Epithelial cell of alveolus of lung (primary cell): ENCODE measurements around the gene PPP1R13L. TPM values are rescaled to one million over a fixed set of nuclear protein-coding genes. Genes with fewer than 3 reads are reported as not detected.

Experiments
- total RNA-seq: library from RNA; depleted of rRNA; stranded (reverse); fragments of >200 nt; gene quantifications from 2 replicates; pipeline ENCODE4 v1.2.1, GENCODE V29; 2015

Gene PPP1R13L, protein sequence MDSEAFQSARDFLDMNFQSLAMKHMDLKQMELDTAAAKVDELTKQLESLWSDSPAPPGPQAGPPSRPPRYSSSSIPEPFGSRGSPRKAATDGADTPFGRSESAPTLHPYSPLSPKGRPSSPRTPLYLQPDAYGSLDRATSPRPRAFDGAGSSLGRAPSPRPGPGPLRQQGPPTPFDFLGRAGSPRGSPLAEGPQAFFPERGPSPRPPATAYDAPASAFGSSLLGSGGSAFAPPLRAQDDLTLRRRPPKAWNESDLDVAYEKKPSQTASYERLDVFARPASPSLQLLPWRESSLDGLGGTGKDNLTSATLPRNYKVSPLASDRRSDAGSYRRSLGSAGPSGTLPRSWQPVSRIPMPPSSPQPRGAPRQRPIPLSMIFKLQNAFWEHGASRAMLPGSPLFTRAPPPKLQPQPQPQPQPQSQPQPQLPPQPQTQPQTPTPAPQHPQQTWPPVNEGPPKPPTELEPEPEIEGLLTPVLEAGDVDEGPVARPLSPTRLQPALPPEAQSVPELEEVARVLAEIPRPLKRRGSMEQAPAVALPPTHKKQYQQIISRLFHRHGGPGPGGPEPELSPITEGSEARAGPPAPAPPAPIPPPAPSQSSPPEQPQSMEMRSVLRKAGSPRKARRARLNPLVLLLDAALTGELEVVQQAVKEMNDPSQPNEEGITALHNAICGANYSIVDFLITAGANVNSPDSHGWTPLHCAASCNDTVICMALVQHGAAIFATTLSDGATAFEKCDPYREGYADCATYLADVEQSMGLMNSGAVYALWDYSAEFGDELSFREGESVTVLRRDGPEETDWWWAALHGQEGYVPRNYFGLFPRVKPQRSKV
- 3.6 and 18.6 TPM in 2 replicates for total RNA-seq

DNA sequence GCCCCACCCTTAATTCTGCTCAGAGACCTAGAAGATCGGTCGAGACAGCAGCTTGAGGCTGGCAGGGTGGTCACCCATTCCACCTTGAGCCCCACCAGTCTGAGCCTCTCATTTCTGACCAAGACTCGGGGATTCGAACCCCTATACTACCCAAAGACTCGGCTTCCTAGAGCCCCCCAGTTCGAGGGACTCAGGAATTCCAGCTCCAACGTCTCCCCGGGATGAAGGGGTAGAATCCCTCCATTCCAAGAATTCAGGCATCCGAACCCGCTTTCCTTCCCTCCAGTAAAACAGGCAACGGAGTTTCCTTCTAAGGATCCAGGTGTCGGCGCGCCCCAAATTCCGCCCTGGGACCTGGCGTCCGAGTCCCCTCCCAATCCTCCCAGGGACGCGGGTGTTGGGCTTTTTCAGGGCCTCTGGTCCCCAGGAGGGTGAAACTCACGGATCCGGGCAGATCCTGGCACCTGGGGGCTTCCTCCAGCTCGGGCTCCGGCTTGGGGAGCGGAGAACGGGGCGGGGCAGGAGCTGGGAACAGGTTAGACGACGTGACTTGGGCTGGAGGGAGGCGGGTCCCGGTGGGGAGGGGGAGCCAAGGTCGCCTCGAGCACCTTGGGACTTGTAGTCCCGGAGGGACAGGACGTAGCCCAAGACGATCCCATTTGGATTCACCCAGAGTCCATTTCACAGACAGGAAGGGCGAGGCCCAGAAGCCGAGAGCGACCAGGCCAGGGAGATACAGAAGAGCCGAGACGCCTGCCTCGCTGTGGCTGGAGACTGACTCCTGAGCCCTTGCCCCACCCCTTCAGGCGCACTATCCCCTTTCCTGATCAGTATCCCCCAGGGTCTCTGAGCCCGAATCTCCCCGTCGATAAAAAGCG is at the start of gene PPP1R13L:
Gene PPP1R13L, minus strand, starts transcription at position 513 of the 878 bp plus-strand sequence. CDS start 6,751 bp downstream, outside the sequence.

DNA sequence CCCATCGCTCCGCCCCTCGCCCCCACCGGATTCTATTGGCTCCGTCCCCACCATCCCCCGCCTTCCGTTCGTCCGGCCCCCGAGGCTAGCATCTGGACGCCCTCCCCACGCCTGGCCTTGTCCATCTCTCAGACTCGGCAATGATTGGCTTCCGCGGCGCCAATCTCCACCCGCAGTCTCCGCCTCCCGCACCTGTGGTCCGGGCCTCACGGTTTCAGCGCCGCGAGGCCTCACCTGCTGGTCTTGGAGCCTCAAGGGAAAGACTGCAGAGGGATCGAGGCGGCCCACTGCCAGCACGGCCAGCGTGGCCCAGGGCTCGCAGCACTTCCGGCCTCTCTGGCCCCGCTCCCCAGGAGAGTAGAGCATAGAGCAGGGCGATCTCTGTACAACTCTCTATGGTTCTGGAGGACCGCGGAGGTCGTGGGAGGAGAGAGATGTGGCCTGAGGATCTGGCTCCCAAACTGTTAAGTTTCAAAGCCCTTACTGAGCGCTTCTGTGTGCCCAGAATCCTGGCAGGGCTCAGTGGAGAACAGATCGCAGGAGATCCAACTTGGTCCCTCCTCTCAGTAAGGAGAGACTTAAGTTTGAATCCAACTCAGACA is 18.8 kb upstream of the PPP1R13L start, which contains the start of gene ERCC1:
Gene ERCC1, minus strand, starts transcription at position 329 of the 602 bp plus-strand sequence. CDS start 543 bp downstream, outside the sequence.

DNA sequence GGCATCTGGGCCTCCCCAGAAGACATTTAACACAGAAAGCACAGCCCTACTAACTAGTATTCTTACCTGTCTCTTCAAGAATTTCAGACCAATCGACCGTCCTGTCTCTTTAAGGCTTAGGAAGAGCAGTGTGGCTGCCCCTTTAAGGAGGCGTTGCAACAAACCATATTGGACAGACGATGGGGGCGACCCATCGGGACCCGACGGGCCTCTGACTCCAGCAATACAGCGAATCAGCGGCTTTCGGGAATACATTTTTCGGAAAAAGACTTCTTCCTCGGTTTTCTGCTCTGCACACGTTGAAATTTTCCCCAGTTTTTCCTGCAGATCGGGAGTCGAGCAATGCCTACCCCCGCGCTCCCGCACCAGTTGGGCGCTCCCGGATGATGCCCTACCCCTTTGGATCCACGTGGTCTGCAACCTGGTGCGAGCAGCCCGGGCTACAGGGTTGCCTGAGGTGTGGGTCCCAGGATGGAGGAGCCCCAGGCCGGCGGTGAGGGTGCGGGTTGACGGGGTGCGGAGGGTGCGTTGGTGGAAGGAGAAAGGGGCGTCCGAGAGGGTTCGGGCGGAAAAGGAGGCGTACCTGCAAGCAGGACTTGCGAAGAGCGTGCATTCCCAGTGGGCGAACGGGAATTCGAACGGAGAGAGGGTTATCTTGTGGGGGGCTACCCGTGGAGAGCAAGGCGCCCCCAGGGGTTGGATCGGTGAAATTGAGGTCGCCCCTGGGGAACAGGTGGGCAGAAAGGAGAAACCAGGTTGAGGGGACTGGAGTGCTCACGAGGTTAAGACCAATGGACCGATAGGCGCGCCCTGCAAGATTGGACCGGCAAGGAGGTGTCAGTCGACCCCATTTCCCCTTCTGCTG is 1.6 kb upstream of the PPP1R13L start, which contains the start of gene POLR1G:
Gene POLR1G, plus strand, starts transcription at position 419 of the 865 bp plus-strand sequence. Its CDS starts 53 bp downstream, at position 472.

DNA sequence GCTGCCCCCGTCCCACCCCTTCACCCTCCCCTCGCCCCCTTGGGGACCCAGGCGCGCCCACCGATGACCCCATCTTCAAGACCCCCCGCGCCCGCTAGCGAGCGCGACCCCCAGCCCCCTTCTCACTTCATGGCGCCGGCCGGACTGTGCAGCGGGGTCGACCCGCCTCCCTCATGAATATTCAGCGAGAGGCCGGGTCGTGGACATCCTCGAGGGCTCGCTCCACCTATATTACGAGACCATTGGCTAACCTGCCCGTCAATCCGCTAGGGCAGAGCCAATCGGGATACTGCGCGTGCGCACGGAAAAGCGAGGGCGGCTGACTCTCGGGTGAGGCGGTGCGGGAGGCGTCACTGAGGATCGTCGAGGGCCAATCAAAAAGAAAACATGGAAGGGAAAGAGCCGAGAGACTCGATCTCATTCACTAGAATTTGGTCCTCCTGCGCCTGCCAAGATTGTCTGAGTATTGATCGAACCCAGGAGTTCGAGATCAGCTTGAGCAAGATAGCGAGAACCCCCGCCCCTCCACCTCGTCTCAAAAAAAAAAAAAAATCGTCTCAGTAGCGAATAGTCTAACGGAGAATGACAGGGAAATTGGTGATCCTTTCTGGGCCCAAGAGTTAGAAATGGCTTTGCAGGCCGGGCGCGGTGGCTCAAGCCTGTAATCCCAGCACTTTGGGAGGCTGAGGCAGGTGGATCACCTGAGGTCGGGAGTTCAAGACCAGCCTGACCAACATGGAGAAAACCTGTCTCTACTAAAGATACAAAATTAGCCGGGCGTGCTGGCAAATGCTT is 34.3 kb downstream of the PPP1R13L start, which contains the start of gene ERCC2:
Gene ERCC2, minus strand, starts transcription at position 164 of the 795 bp plus-strand sequence. Its CDS starts 33 bp downstream, at position 131.

DNA sequence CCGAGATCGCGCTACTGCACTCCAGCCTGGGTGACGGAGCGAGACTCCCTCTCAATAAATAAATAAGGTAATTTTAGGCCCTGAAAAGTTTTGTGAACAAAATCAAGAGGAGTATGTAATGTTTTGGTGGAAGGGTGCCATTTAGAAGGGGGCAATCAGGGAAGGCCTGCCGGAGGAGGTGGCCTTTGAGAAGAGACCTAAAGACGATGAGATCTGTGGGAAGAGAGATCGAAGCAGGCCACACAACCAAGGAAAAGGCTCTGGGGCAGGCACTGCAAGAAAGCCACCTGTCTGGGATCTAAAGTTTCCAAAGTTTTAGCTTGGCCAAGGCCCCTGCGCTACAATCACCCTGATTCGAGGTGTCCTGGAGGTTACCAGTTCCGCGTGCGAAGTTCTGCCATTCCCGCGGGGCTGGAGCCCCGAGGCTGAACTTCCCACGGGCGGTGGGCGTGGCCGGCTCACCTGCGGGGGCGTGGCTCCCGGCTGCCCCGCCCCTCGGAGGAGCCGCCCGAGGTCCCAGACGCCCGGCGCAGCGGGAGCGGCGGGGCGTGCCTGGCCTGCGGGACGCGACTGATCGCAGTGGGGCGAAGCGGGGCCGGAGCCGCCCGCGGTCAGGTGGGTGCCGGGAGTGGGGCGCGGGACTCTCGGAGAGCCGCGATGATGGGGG is 64.5 kb downstream of the PPP1R13L start, which contains the start of gene KLC3:
Gene KLC3, plus strand, starts transcription at position 519 of the 667 bp plus-strand sequence. CDS start 4,792 bp downstream, outside the sequence.

Other genes with a start within 250 kb of the PPP1R13L start
- under 0.01 and 0.16 TPM in 2 replicates for gene NKPD1, start 244.1 kb downstream of the PPP1R13L start, total RNA-seq
- 14.1 and 33.1 TPM in 2 replicates for gene TRAPPC6A, start 226.8 kb downstream of the PPP1R13L start, total RNA-seq
- 5.0 and 8.6 TPM in 2 replicates for gene BLOC1S3, start 226.3 kb downstream of the PPP1R13L start, total RNA-seq
- 0.24 TPM in 1 of 2 replicates, not detected in the other for gene EXOC3L2, start 159.7 kb downstream of the PPP1R13L start, total RNA-seq
- gene MARK4, start 153.8 kb downstream of the PPP1R13L start, total RNA-seq: 17.1 and 34.5 TPM in 2 replicates
- gene CKM, start 82.2 kb downstream of the PPP1R13L start, total RNA-seq: 6.0 TPM in 1 of 2 replicates, not detected in the other
- 0.65 TPM in 1 of 2 replicates, not detected in the other for gene KLC3, start 64.3 kb downstream of the PPP1R13L start, total RNA-seq
- 14.2 and 39.7 TPM in 2 replicates for gene ERCC2, start 34.5 kb downstream of the PPP1R13L start, total RNA-seq
- 3.4 and 9.3 TPM in 2 replicates for gene POLR1G, start 1.6 kb upstream of the PPP1R13L start, total RNA-seq
- gene ERCC1, start 18.8 kb upstream of the PPP1R13L start, total RNA-seq: 114 and 183 TPM in 2 replicates
- gene FOSB, start 62.9 kb upstream of the PPP1R13L start, total RNA-seq: 7.4 and 16.4 TPM in 2 replicates
- gene RTN2, start 92.0 kb upstream of the PPP1R13L start, total RNA-seq: 13.7 and 20.2 TPM in 2 replicates
- gene PPM1N, start 93.4 kb upstream of the PPP1R13L start, total RNA-seq: 1.2 and 5.6 TPM in 2 replicates
- gene VASP, start 102.4 kb upstream of the PPP1R13L start, total RNA-seq: 52.7 and 162 TPM in 2 replicates
- gene OPA3, start 179.7 kb upstream of the PPP1R13L start, total RNA-seq: 5.8 and 8.5 TPM in 2 replicates
- 0.26 and 0.48 TPM in 2 replicates for gene GPR4, start 197.1 kb upstream of the PPP1R13L start, total RNA-seq
- 12.9 and 24.5 TPM in 2 replicates for gene EML2, start 234.3 kb upstream of the PPP1R13L start, total RNA-seq